Measurements from ENCODE around the gene GNAI2.

- TF ChIP-seq CTCF (IDR thresholded peaks at IDR 0.05) (no peak), POLR2AphosphoS5 (IDR thresholded peaks at IDR 0.05) (no peak), EP300 (IDR thresholded peaks at IDR 0.05) (no peak)
These were observed 33.5 kb downstream of the GNAI2 start for GRCh38 chr3:50269460-50269859.
